MCF 10A (cell line): ENCODE measurements around the gene OPCML. TPM values are rescaled to one million over a fixed set of nuclear protein-coding genes. Genes with fewer than 3 reads are reported as not detected.

Experiments used
- BruUV-seq: library from RNA; stranded (reverse); fragments of 400-500 nt; replicated peaks from 2 replicates; lab custom pipeline; 2021; lab: Mats Ljungman, UMichigan
- CTCF ChIA-PET: fragments of 300-600 bp; sonication (Branson Sonifier 250); formaldehyde crosslinking; extraction: SDS; loops from one replicate; lab custom pipeline; 2021; ENCODE audit warnings: antibody characterized with exemption, inconsistent platforms; lab: Yijun Ruan, JAX
- POLR2A ChIA-PET: fragments of 300-600, 350-650 bp; sonication (Branson Sonifier 250); formaldehyde crosslinking; extraction: SDS; loops from one replicate; lab custom pipeline; 2020; ENCODE audit warnings: antibody characterized with exemption, inconsistent platforms; lab: Yijun Ruan, JAX
- DNase-seq: peaks from one replicate; pipeline ENCODE4 v3.0.0-alpha.2; 2018; ENCODE audit not compliant: unreplicated experiment
- H3K27ac Mint-ChIP-seq: one replicate; pipeline ENCODE4 v1.8.0; 2022; ENCODE audit warnings: mild to moderate bottlenecking, low read depth, mixed read lengths; ENCODE audit not compliant: unreplicated experiment
- H3K27me3 Mint-ChIP-seq: one replicate; pipeline ENCODE4 v1.8.0; 2022; ENCODE audit warnings: mixed read lengths; ENCODE audit not compliant: insufficient read depth, unreplicated experiment
- H3K36me3 Mint-ChIP-seq: one replicate; pipeline ENCODE4 v1.8.0; 2022; ENCODE audit warnings: mild to moderate bottlenecking, moderate library complexity, mixed read lengths; ENCODE audit not compliant: insufficient read depth, unreplicated experiment
- H3K4me1 Mint-ChIP-seq: one replicate; pipeline ENCODE4 v1.8.0; 2022; ENCODE audit warnings: mixed read lengths; ENCODE audit not compliant: insufficient read depth, unreplicated experiment
- H3K4me3 Mint-ChIP-seq: one replicate; pipeline ENCODE4 v1.8.0; 2022; ENCODE audit warnings: mild to moderate bottlenecking, moderate library complexity, mixed read lengths; ENCODE audit not compliant: unreplicated experiment
- H3K9me3 Mint-ChIP-seq: one replicate; pipeline ENCODE4 v1.8.0; 2022; ENCODE audit warnings: mixed read lengths; ENCODE audit not compliant: unreplicated experiment
- CTCF ChIP-seq: fragments of 200-600 bp; IDR thresholded peaks from one replicate; pipeline ENCODE4 v1.8.0; 2022; ENCODE audit warnings: antibody characterized with exemption, mild to moderate bottlenecking; ENCODE audit not compliant: unreplicated experiment
- intact Hi-C: fragments of 100-400 bp; cut with micrococcal nuclease; formaldehyde crosslinking; loops from 2 replicates; pipeline ENCODE4 v1.14.1; 2022
- total RNA-seq: library from RNA; stranded (reverse); gene quantifications from 2 replicates; pipeline ENCODE4 v1.2.3, GENCODE V29; 2022

OPCML gene
- total RNA-seq, 1 experiment from 2014 or later, result not detected

GRCh38 chr11:132549561-132549960, 982.7 kb downstream of the OPCML start:
- ChIA-PET CTCF (interaction anchor here (0.6 kb wide), 1 partner anchor 855 kb away, joined by 3 read pairs; no protein-coding TSS in a partner anchor), POLR2A (no interaction called here)
- H3K9me3 Mint-ChIP-seq, result peaks cover 41% of the 10 kb centered on the region
- intact Hi-C loops, result no loop called here
- H3K27ac Mint-ChIP-seq, result no peak overlapping the region
- no peak for TF ChIP-seq CTCF
- no peak for DNase-seq
- H3K36me3 Mint-ChIP-seq, result no peaks in the 10 kb centered on the region
- H3K4me1 Mint-ChIP-seq, result no peaks in the 10 kb centered on the region
- no peaks in the 10 kb centered on the region for H3K27me3 Mint-ChIP-seq
- no peak overlapping the region for H3K4me3 Mint-ChIP-seq
- BruUV-seq, result no TSS peak

GRCh38 chr11:132549001-132549400, 983.3 kb downstream of the OPCML start:
- H3K4me3 Mint-ChIP-seq, result no peak overlapping the region
- CTCF ChIA-PET, result no interaction called here

GRCh38 chr11:132544007-132544406, 988.3 kb downstream of the OPCML start:
- ChIA-PET POLR2A (no interaction called here), CTCF (no interaction called here)
- H3K4me1 Mint-ChIP-seq, result no peaks in the 10 kb centered on the region
- no peak for TF ChIP-seq CTCF
- peaks cover 16% of the 10 kb centered on the region for H3K9me3 Mint-ChIP-seq
- no peak overlapping the region for H3K4me3 Mint-ChIP-seq
- no TSS peak for BruUV-seq
- H3K27me3 Mint-ChIP-seq, result no peaks in the 10 kb centered on the region
- intact Hi-C loops, result no loop called here
- H3K27ac Mint-ChIP-seq, result no peak overlapping the region
- no peaks in the 10 kb centered on the region for H3K36me3 Mint-ChIP-seq
- DNase-seq, result no peak

More at GRCh38 chr11:132549001-132549400, 983.3 kb downstream of the OPCML start:
- DNase-seq, result no peak
- POLR2A ChIA-PET, result no interaction called here
- BruUV-seq, result no TSS peak
- no peaks in the 10 kb centered on the region for H3K36me3 Mint-ChIP-seq
- no peaks in the 10 kb centered on the region for H3K4me1 Mint-ChIP-seq
- no peak overlapping the region for H3K27ac Mint-ChIP-seq
- no peaks in the 10 kb centered on the region for H3K27me3 Mint-ChIP-seq
- TF ChIP-seq CTCF, result no peak
- intact Hi-C loops, result no loop called here
- H3K9me3 Mint-ChIP-seq, result peaks cover 41% of the 10 kb centered on the region

- H3K9me3 Mint-ChIP-seq, result peaks cover 5% of the 10 kb centered on the region
- ChIA-PET CTCF (no interaction called here), POLR2A (no interaction called here)
- no peaks in the 10 kb centered on the region for H3K4me1 Mint-ChIP-seq
- no TSS peak for BruUV-seq
- H3K27me3 Mint-ChIP-seq, result no peaks in the 10 kb centered on the region
- H3K4me3 Mint-ChIP-seq, result no peak overlapping the region
- no peak for TF ChIP-seq CTCF
- no peak for DNase-seq
- intact Hi-C loops, result no loop called here
- H3K27ac Mint-ChIP-seq, result no peak overlapping the region
- H3K36me3 Mint-ChIP-seq, result no peaks in the 10 kb centered on the region
Measured at GRCh38 chr11:132541794-132542193, 990.5 kb downstream of the OPCML start.
